K562 (cell line): ENCODE measurements around the gene RALB. TPM values are rescaled to one million over a fixed set of nuclear protein-coding genes. Genes with fewer than 3 reads are reported as not detected.

Experiments
- ATAC-seq: fragments of 200-7000 bp; cut with Tn5 transposase; 3 replicates; pipeline ENCODE4 v1.9.1; 2020; ENCODE audit warnings: moderate library complexity
- BruUV-seq: library from RNA; stranded (reverse); fragments of 400-500 nt; replicated peaks from 2 replicates; lab custom pipeline; 2021; lab: Mats Ljungman, UMichigan
- CTCF ChIA-PET: fragments of 300-600 bp; formaldehyde crosslinking; extraction: SDS; loops from one replicate; lab custom pipeline; 2021; ENCODE audit warnings: low intra/inter-chr PET ratio; lab: Yijun Ruan, JAX
- POLR2A ChIA-PET: fragments of 300-600, 350-650 bp; sonication (Branson Sonifier 250); formaldehyde crosslinking; extraction: SDS; loops from one replicate; lab custom pipeline; 2021; ENCODE audit warnings: antibody characterized with exemption, inconsistent platforms; lab: Yijun Ruan, JAX
- DNase-seq, 4 experiments: peaks; one replicate each; pipeline versions ENCODE4 v3.0.0 to v3.0.0-alpha.2; 2011 to 2018; ENCODE audit warnings: low spot score in 3 of 4, mixed read lengths in 3 of 4; ENCODE audit errors: extremely low read depth in 1 of 4
- FAIRE-seq: peaks from 2 replicates; lab custom pipeline; 2011; peaks lifted over from hg19 to GRCh38; lab: Jason Lieb, UNC
- H2AFZ ChIP-seq: 2 replicates; pipeline ENCODE4 v1.6.0; 2011; ENCODE audit warnings: low read depth, low read length, control low read depth, inconsistent platforms
- H3K27ac ChIP-seq: fragments of 200-600 bp; 3 replicates; pipeline ENCODE4 v1.8.0; 2011; ENCODE audit warnings: low read depth, mild to moderate bottlenecking, control low read depth, inconsistent platforms, low read length, moderate library complexity, mixed read lengths; ENCODE audit errors: extremely low read depth
- H3K27me3 ChIP-seq, 2 experiments: fragments of 300-600 bp in 1 of 2; 2 replicates in 1 of 2; 3 replicates in 1 of 2; pipeline versions ENCODE4 v1.6.0 to v1.8.0; 2011; ENCODE audit warnings: inconsistent platforms in 2 of 2, low read length in 2 of 2, mild to moderate bottlenecking in 1 of 2, mixed read lengths in 1 of 2, moderate library complexity in 1 of 2; ENCODE audit not compliant: control insufficient read depth in 2 of 2, insufficient read depth in 2 of 2
- H3K36me3 ChIP-seq: fragments of 300-600 bp; 3 replicates; pipeline ENCODE4 v1.8.0; 2011; ENCODE audit warnings: mild to moderate bottlenecking, low read length, inconsistent platforms; ENCODE audit not compliant: control insufficient read depth, insufficient read depth
- H3K4me1 ChIP-seq, 2 experiments: fragments of 200-600 bp in 1 of 2; replicated peaks in 1 of 2; 2 replicates in 1 of 2; 3 replicates in 1 of 2; pipeline versions ENCODE4 v1.5.1 to v1.8.0; 2011; ENCODE audit warnings: inconsistent platforms in 2 of 2, low read length in 2 of 2, mild to moderate bottlenecking in 1 of 2, mixed read lengths in 1 of 2, moderate library complexity in 1 of 2; ENCODE audit not compliant: control insufficient read depth in 2 of 2, insufficient read depth in 2 of 2
- H3K4me2 ChIP-seq: 2 replicates; pipeline ENCODE4 v1.6.1; 2011; ENCODE audit warnings: low read length, control low read depth, inconsistent platforms, mixed read lengths; ENCODE audit not compliant: insufficient read depth
- H3K4me3 ChIP-seq: fragments of 200-600 bp; sonication (generic), shearing (Covaris generic); 2 replicates; pipeline ENCODE4 v1.5.1; 2016; ENCODE audit warnings: control low read depth, inconsistent platforms
- H3K79me2 ChIP-seq: fragments of 200-600 bp; 3 replicates; pipeline ENCODE4 v1.8.0; 2011; ENCODE audit warnings: low read length, inconsistent platforms; ENCODE audit not compliant: control insufficient read depth, insufficient read depth
- H3K9ac ChIP-seq, 2 experiments: 2 replicates each; pipeline versions ENCODE4 v1.6.0 to v1.6.1; 2011; ENCODE audit warnings: low read depth in 2 of 2, low read length in 2 of 2, control low read depth in 1 of 2, inconsistent platforms in 1 of 2, mild to moderate bottlenecking in 1 of 2, mixed read lengths in 1 of 2; ENCODE audit not compliant: insufficient read depth in 1 of 2
- H3K9me1 ChIP-seq: one replicate; pipeline ENCODE4 v1.6.0; 2011; ENCODE audit warnings: inconsistent platforms, mild to moderate bottlenecking, low read length, moderate library complexity; ENCODE audit not compliant: control insufficient read depth, insufficient read depth
- H3K9me3 ChIP-seq: replicated peaks from 2 replicates; pipeline ENCODE4 v1.5.1; 2011; ENCODE audit warnings: low read depth, low read length, inconsistent platforms; ENCODE audit not compliant: control insufficient read depth, insufficient read depth
- H4K20me1 ChIP-seq: replicated peaks from 2 replicates; pipeline ENCODE4 v1.6.1; 2011; ENCODE audit warnings: low read length, inconsistent platforms, mixed read lengths; ENCODE audit not compliant: control insufficient read depth, insufficient read depth
- DEAF1 ChIP-seq: fragments of 450-650 bp; formaldehyde crosslinking; IDR thresholded peaks from 2 replicates; pipeline ENCODE4 v1.4.0; 2020; ENCODE audit warnings: mild to moderate bottlenecking, moderate library complexity
- HDAC3 ChIP-seq: fragments of 450-650 bp; IDR thresholded peaks from 2 replicates; pipeline ENCODE4 v1.6.1; 2018; ENCODE audit warnings: borderline replicate concordance, mild to moderate bottlenecking, moderate library complexity; ENCODE audit not compliant: partially characterized antibody
- HMGN3 ChIP-seq: IDR thresholded peaks from 2 replicates; pipeline ENCODE4 v1.6.1; 2011; ENCODE audit warnings: borderline replicate concordance, low read depth, mild to moderate bottlenecking, mixed read lengths, low read length; ENCODE audit not compliant: insufficient read length; ENCODE audit errors: extremely low read depth
- NUFIP1 ChIP-seq: fragments of 450-650 bp; IDR thresholded peaks from 2 replicates; pipeline ENCODE4 v1.6.1; 2018; ENCODE audit not compliant: partially characterized antibody
- SRSF9 ChIP-seq: fragments of 200-400 bp; formaldehyde crosslinking; IDR thresholded peaks from 2 replicates; pipeline ENCODE4 v1.6.1; 2017; ENCODE audit warnings: low read depth, low read length, borderline replicate concordance
- ZBTB5 ChIP-seq: fragments of 450-650 bp; IDR thresholded peaks from 2 replicates; pipeline ENCODE4 v1.6.1; 2017; ENCODE audit warnings: antibody characterized with exemption
- ZBTB8A ChIP-seq: fragments of 450-650 bp; IDR thresholded peaks from 2 replicates; pipeline ENCODE4 v1.6.1; 2018; ENCODE audit warnings: mild to moderate bottlenecking, moderate library complexity; ENCODE audit not compliant: partially characterized antibody
- ZNF408 ChIP-seq: fragments of 250-450 bp; sonication (Bioruptor Pico); IDR thresholded peaks from 2 replicates; pipeline ENCODE4 v1.4.0; 2020; ENCODE audit warnings: low read depth, mild to moderate bottlenecking, moderate library complexity
- ZNF717 ChIP-seq: fragments of 250-450 bp; sonication (Bioruptor Pico); IDR thresholded peaks from 2 replicates; pipeline ENCODE4 v1.5.0; 2021
- ZNF785 ChIP-seq: fragments of 250-450 bp; sonication (Bioruptor Pico); IDR thresholded peaks from 2 replicates; pipeline ENCODE4 v1.4.0; 2020; ENCODE audit warnings: mild to moderate bottlenecking
- WGBS: fragments of 100-300 bp; shearing (Covaris generic); methylation state at CpG from one replicate; pipeline ENCODE4 v1.1.6; 2016; ENCODE audit warnings: low coverage, mixed read lengths; ENCODE audit not compliant: insufficient coverage; ENCODE audit errors: missing lambda C conversion rate; 5-methylcytosine and 5-hydroxymethylcytosine counted together
- in situ Hi-C: fragments of 300-500 bp; cut with MboI; formaldehyde crosslinking; loops from 4 replicates; pipeline ENCODE4 v1.15.0; 2018; ENCODE audit warnings: inconsistent platforms, mixed read lengths
- intact Hi-C: fragments of 100-400 bp; cut with micrococcal nuclease; formaldehyde crosslinking; loops from 2 replicates; pipeline ENCODE4 v1.14.2; 2022
- polyA plus RNA-seq, 8 experiments: library from polyadenylated mRNA; depleted of rRNA in 4 of 8; stranded (reverse) in 5 of 8; unstranded in 3 of 8; fragments of >200 nt; fragmentation: Nextera tagmentation in 2 of 8; fragmentation: Illumina TruSeq in 1 of 8; extraction: Ambion mirVana in 2 of 8; extraction: Trizol in 1 of 8; gene quantifications; 2 replicates each; pipeline versions ENCODE4 v1.2.1 to v1.2.3, GENCODE V29; 2011 to 2014; ENCODE audit warnings: inconsistent platforms in 1 of 8, missing spikeins in 1 of 8
- total RNA-seq, 7 experiments: library from RNA; depleted of rRNA in 6 of 7; stranded (reverse); fragments of >200 nt in 6 of 7; fragmentation: Illumina TruSeq in 2 of 7; extraction: Trizol in 2 of 7; gene quantifications; 2 replicates each; pipeline versions ENCODE4 v1.2.1 to v1.2.3, GENCODE V29; 2011 to 2021; ENCODE audit warnings: low replicate concordance in 1 of 7
- TF ChIP-seq, protein P1 (sequence below): fragments of 450-650 bp; IDR thresholded peaks from 2 replicates; pipeline ENCODE4 v1.7.1; 2018; ENCODE audit warnings: mild to moderate bottlenecking, low read depth; ENCODE audit not compliant: partially characterized antibody
- TF ChIP-seq, protein P2 (sequence below): fragments of 250-450 bp; sonication (Bioruptor Pico); IDR thresholded peaks from 2 replicates; pipeline ENCODE4 v1.5.1; 2021; ENCODE audit warnings: mild to moderate bottlenecking

Gene RALB
- total and polyA plus RNA-seq, 9 of the 15 experiments (the other 6 are each of a cell fraction or from before 2014, with no cell fraction given): 14.8 to 65.6 (median 38.4) TPM

GRCh38 chr2:120204945-120205670, 47.5 kb upstream of the RALB start:
- intact Hi-C loops: no loop called here

More at GRCh38 chr2:120204945-120205670, 47.5 kb upstream of the RALB start:
- Histone ChIP-seq H3K9me1 (no peaks in the 10 kb centered on the region), H3K79me2 (no peaks in the 10 kb centered on the region), H4K20me1 (0 out of 2 replicates have a peak, but pooled peaks cover 5% of the 10 kb centered on the region), H3K9me3 (no peaks in the 10 kb centered on the region), H2AFZ (no peak overlapping the region), H3K4me1 (peaks cover 0 to 9% of the 10 kb centered on the region in 2 experiments; a peak in 2 of 5 replicates), H3K27me3 (peaks cover 3 to 23% of the 10 kb centered on the region in 2 experiments; a peak in 4 of 5 replicates), H3K9ac (no peak overlapping the region), H3K27ac (no peak overlapping the region), H3K4me3 (no peak overlapping the region), H3K4me2 (no peak overlapping the region), H3K36me3 (no peaks in the 10 kb centered on the region)
- TF ChIP-seq NUFIP1 (no peak), DEAF1 (CRISPR knock-in tag) (no peak), ZNF785 (no peak), ZNF717 (CRISPR knock-in tag) (no peak), HMGN3 (no peak), HDAC3 (no peak), SRSF9 (no peak), ZNF408 (no peak), ZBTB8A (no peak), ZBTB5 (no peak)
- TF ChIP-seq, protein P1, sequence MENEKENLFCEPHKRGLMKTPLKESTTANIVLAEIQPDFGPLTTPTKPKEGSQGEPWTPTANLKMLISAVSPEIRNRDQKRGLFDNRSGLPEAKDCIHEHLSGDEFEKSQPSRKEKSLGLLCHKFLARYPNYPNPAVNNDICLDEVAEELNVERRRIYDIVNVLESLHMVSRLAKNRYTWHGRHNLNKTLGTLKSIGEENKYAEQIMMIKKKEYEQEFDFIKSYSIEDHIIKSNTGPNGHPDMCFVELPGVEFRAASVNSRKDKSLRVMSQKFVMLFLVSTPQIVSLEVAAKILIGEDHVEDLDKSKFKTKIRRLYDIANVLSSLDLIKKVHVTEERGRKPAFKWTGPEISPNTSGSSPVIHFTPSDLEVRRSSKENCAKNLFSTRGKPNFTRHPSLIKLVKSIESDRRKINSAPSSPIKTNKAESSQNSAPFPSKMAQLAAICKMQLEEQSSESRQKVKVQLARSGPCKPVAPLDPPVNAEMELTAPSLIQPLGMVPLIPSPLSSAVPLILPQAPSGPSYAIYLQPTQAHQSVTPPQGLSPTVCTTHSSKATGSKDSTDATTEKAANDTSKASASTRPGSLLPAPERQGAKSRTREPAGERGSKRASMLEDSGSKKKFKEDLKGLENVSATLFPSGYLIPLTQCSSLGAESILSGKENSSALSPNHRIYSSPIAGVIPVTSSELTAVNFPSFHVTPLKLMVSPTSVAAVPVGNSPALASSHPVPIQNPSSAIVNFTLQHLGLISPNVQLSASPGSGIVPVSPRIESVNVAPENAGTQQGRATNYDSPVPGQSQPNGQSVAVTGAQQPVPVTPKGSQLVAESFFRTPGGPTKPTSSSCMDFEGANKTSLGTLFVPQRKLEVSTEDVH: no peak
- TF ChIP-seq, protein P2, sequence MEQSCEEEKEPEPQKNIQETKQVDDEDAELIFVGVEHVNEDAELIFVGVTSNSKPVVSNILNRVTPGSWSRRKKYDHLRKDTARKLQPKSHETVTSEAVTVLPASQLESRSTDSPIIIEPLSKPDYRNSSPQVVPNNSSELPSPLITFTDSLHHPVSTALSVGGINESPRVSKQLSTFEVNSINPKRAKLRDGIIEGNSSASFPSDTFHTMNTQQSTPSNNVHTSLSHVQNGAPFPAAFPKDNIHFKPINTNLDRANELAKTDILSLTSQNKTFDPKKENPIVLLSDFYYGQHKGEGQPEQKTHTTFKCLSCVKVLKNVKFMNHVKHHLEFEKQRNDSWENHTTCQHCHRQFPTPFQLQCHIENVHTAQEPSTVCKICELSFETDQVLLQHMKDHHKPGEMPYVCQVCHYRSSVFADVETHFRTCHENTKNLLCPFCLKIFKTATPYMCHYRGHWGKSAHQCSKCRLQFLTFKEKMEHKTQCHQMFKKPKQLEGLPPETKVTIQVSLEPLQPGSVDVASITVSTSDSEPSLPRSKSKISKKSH (CRISPR knock-in tag): no peak
- CTCF ChIA-PET: no interaction called here
- 9% methylated on average over 10 of the region's 12 CpGs for WGBS
- BruUV-seq: no TSS peak
- ATAC-seq (no peak), DNase-seq (no peak), FAIRE-seq (no peak)
- POLR2A ChIA-PET: interaction anchor here (1.9 kb wide), 1 partner anchor 10 kb away, joined by 6 read pairs; no protein-coding TSS in a partner anchor
- in situ Hi-C loops: no loop called here
